OCI-LY3 (cell line): Measurements from ENCODE around the gene TTLL11.

ENCODE experiments used
- CTCF ChIP-seq: fragments of 200-600, 300-600 bp; sonication (generic); IDR thresholded peaks from 2 replicates; pipeline ENCODE4 v1.5.1; 2014; ENCODE audit warnings: antibody characterized with exemption, low read length, low read depth
- EZH2phosphoT487 ChIP-seq: fragments of 200-600 bp; shearing (Covaris generic); IDR thresholded peaks from 2 replicates; pipeline ENCODE4 v1.6.1; 2018; ENCODE audit warnings: antibody characterized with exemption, mixed run types, low read depth

GRCh38 chr9:121985792-121986494 is 107.2 kb downstream of the TTLL11 start:
- TF ChIP-seq CTCF (no peak), EZH2phosphoT487 (no peak)
